Large intestine (tissue), 3 donors: ENCODE measurements around the gene MAML2. TPM values are rescaled to one million over a fixed set of nuclear protein-coding genes. Genes with fewer than 3 reads are reported as not detected.
"Not testable (repeated sequence)": the region's sequence is repeated elsewhere in the genome, so short reads cannot be mapped to it uniquely, and the experiment has no call there.

ENCODE experiments used
- DNase-seq, 2 donors: peaks; one replicate each; pipeline versions ENCODE4 v3.0.0 to v3.0.0-alpha.2; 2013
- H3K27ac ChIP-seq: one replicate; pipeline ENCODE4 v1.5.1; 2013; ENCODE audit warnings: low read length
- H3K27me3 ChIP-seq: 2 replicates; pipeline ENCODE4 v1.6.1; 2013; ENCODE audit warnings: low read length; ENCODE audit not compliant: control insufficient read depth, insufficient read depth
- H3K36me3 ChIP-seq: 2 replicates; pipeline ENCODE4 v1.6.1; 2013; ENCODE audit warnings: low read length; ENCODE audit not compliant: control insufficient read depth, insufficient read depth
- H3K4me1 ChIP-seq: one replicate; pipeline ENCODE4 v1.6.1; 2013; ENCODE audit warnings: low read length; ENCODE audit not compliant: control insufficient read depth, insufficient read depth
- H3K4me3 ChIP-seq: one replicate; pipeline ENCODE4 v1.5.1; 2013; ENCODE audit warnings: low read length
- H3K9me3 ChIP-seq: one replicate; pipeline ENCODE4 v1.6.1; 2013; ENCODE audit warnings: mild to moderate bottlenecking, low read depth, low read length, moderate library complexity; ENCODE audit not compliant: control insufficient read depth
- WGBS: methylation state at CpG from one replicate; pipeline ENCODE4 v1.1.5; 2013; ENCODE audit warnings: low lambda C conversion rate; ENCODE audit not compliant: insufficient coverage; 5-methylcytosine and 5-hydroxymethylcytosine counted together
- polyA plus RNA-seq: library from polyadenylated mRNA; unstranded; fragments of 120-200 nt; gene quantifications from one replicate; pipeline ENCODE4 v1.2.1, GENCODE V29; 2013

Gene MAML2
- polyA plus RNA-seq, 1 donor = 11.2 TPM

GRCh38 chr11:96188243-96189006 is 154.6 kb downstream of the MAML2 start:
- WGBS = 40% methylated on average over 1 of the region's 2 CpGs
- no peaks in the 10 kb centered on the region for H3K4me1 ChIP-seq
- DNase-seq = no peak
- no peak overlapping the region for H3K27ac ChIP-seq
- H3K4me3 ChIP-seq = no peak overlapping the region
- no peaks in the 10 kb centered on the region for H3K36me3 ChIP-seq
- H3K9me3 ChIP-seq = no peaks in the 10 kb centered on the region
- H3K27me3 ChIP-seq = no peaks in the 10 kb centered on the region

- Histone ChIP-seq H3K4me1 (no peaks in the 10 kb centered on the region), H3K27me3 (no peaks in the 10 kb centered on the region), H3K4me3 (no peak overlapping the region), H3K27ac (no peak overlapping the region), H3K36me3 (no peaks in the 10 kb centered on the region), H3K9me3 (no peaks in the 10 kb centered on the region)
- WGBS = 100% methylated on average over 1 of the region's 3 CpGs
- no peak for DNase-seq
Observed at GRCh38 chr11:96187822-96188221, 155.2 kb downstream of the MAML2 start.

GRCh38 chr11:96186806-96187205 is 156.2 kb downstream of the MAML2 start:
- H3K4me3 ChIP-seq = no peak overlapping the region
- H3K4me1 ChIP-seq = no peaks in the 10 kb centered on the region
- DNase-seq = no peak
- no peaks in the 10 kb centered on the region for H3K36me3 ChIP-seq
- no peak overlapping the region for H3K27ac ChIP-seq
- no peaks in the 10 kb centered on the region for H3K9me3 ChIP-seq
- WGBS = no CpG with 5 or more reads among the region's 1 CpG
- H3K27me3 ChIP-seq = no peaks in the 10 kb centered on the region

- Histone ChIP-seq H3K4me3 (no peak overlapping the region), H3K27ac (no peak overlapping the region), H3K27me3 (no peaks in the 10 kb centered on the region), H3K9me3 (no peaks in the 10 kb centered on the region), H3K36me3 (no peaks in the 10 kb centered on the region), H3K4me1 (no peaks in the 10 kb centered on the region)
- DNase-seq = no peak
- no CpG with 5 or more reads among the region's 4 CpGs for WGBS
Observed at GRCh38 chr11:96185220-96185768, 157.7 kb downstream of the MAML2 start.

GRCh38 chr11:96180937-96181336 is 162.1 kb downstream of the MAML2 start:
- no CpG with 5 or more reads among the region's 4 CpGs for WGBS
- not testable (repeated sequence) for DNase-seq, H3K4me3 ChIP-seq, H3K9me3 ChIP-seq, H3K36me3 ChIP-seq, H3K27ac ChIP-seq, H3K27me3 ChIP-seq, H3K4me1 ChIP-seq

- peaks cover 2% of the 10 kb centered on the region for H3K36me3 ChIP-seq
- H3K4me3 ChIP-seq = no peak overlapping the region
- H3K27me3 ChIP-seq = no peaks in the 10 kb centered on the region
- no peak for DNase-seq
- H3K4me1 ChIP-seq = no peaks in the 10 kb centered on the region
- H3K27ac ChIP-seq = no peak overlapping the region
- H3K9me3 ChIP-seq = no peaks in the 10 kb centered on the region
Observed at GRCh38 chr11:96180341-96180740, 162.7 kb downstream of the MAML2 start.

GRCh38 chr11:96179905-96180304 is 163.1 kb downstream of the MAML2 start:
- DNase-seq = no peak
- no peaks in the 10 kb centered on the region for H3K27me3 ChIP-seq
- 100% methylated on average over 1 of the region's 4 CpGs for WGBS

GRCh38 chr11:96178887-96179279 is 164.1 kb downstream of the MAML2 start:
- 100% methylated on average over 1 of the region's 6 CpGs for WGBS
- no peaks in the 10 kb centered on the region for H3K4me1 ChIP-seq

More at GRCh38 chr11:96179905-96180304, 163.1 kb downstream of the MAML2 start:
- Histone ChIP-seq H3K4me1 (no peaks in the 10 kb centered on the region), H3K9me3 (no peaks in the 10 kb centered on the region), H3K27ac (no peak overlapping the region), H3K36me3 (peaks cover 2% of the 10 kb centered on the region), H3K4me3 (no peak overlapping the region)

GRCh38 chr11:96178049-96178886 is 164.7 kb downstream of the MAML2 start:
- WGBS = 86% methylated on average over 2 of the region's 12 CpGs
- peaks cover 2% of the 10 kb centered on the region for H3K36me3 ChIP-seq
- no peak for DNase-seq
- H3K27ac ChIP-seq = no peak overlapping the region
- no peak overlapping the region for H3K4me3 ChIP-seq
- no peaks in the 10 kb centered on the region for H3K27me3 ChIP-seq
- no peaks in the 10 kb centered on the region for H3K4me1 ChIP-seq
- no peaks in the 10 kb centered on the region for H3K9me3 ChIP-seq

More at GRCh38 chr11:96178887-96179279, 164.1 kb downstream of the MAML2 start:
- H3K9me3 ChIP-seq = no peaks in the 10 kb centered on the region
- H3K4me3 ChIP-seq = no peak overlapping the region
- H3K27me3 ChIP-seq = no peaks in the 10 kb centered on the region
- H3K36me3 ChIP-seq = peaks cover 2% of the 10 kb centered on the region
- no peak for DNase-seq
- H3K27ac ChIP-seq = no peak overlapping the region

GRCh38 chr11:96177146-96177545 is 165.8 kb downstream of the MAML2 start:
- no peaks in the 10 kb centered on the region for H3K27me3 ChIP-seq
- no CpG with 5 or more reads among the region's 3 CpGs for WGBS
- no peak for DNase-seq

More at GRCh38 chr11:96177146-96177545, 165.8 kb downstream of the MAML2 start:
- no peak overlapping the region for H3K27ac ChIP-seq
- no peak overlapping the region for H3K4me3 ChIP-seq
- peaks cover 2% of the 10 kb centered on the region for H3K36me3 ChIP-seq
- H3K9me3 ChIP-seq = no peaks in the 10 kb centered on the region
- H3K4me1 ChIP-seq = no peaks in the 10 kb centered on the region
